DOHH2 (cell line): Measurements from ENCODE around the gene RPL9.

Source experiments
- H3F3A ChIP-seq: fragments of 200-600 bp; sonication (generic), shearing (Covaris generic); 2 replicates; pipeline ENCODE4 v1.6.0; 2016; ENCODE audit warnings: antibody characterized with exemption, mild to moderate bottlenecking; ENCODE audit not compliant: control insufficient read depth, insufficient read depth
- H3K27ac ChIP-seq: fragments of 200-600 bp; sonication (generic); 2 replicates; pipeline ENCODE4 v1.5.1; 2014; ENCODE audit warnings: low read depth, mild to moderate bottlenecking, low read length, moderate library complexity
- H3K27me3 ChIP-seq: fragments of 200-600 bp; sonication (generic); 2 replicates; pipeline ENCODE4 v1.6.1; 2014; ENCODE audit warnings: mild to moderate bottlenecking, low read length, mixed read lengths; ENCODE audit not compliant: control insufficient read depth
- H3K36me3 ChIP-seq: fragments of 200-600 bp; sonication (generic); 2 replicates; pipeline ENCODE4 v1.6.1; 2014; ENCODE audit warnings: mild to moderate bottlenecking, low read length, moderate library complexity, mixed read lengths; ENCODE audit not compliant: control insufficient read depth
- H3K4me1 ChIP-seq: fragments of 200-600 bp; sonication (generic); 2 replicates; pipeline ENCODE4 v1.6.1; 2014; ENCODE audit warnings: mild to moderate bottlenecking, low read length, mixed read lengths; ENCODE audit not compliant: control insufficient read depth
- H3K4me2 ChIP-seq: fragments of 200-600 bp; sonication (generic); 2 replicates; pipeline ENCODE4 v1.6.0; 2014; ENCODE audit warnings: mild to moderate bottlenecking, low read length, moderate library complexity
- H3K4me3 ChIP-seq: fragments of 200-600 bp; sonication (generic); 2 replicates; pipeline ENCODE4 v1.5.1; 2014; ENCODE audit warnings: mild to moderate bottlenecking, low read length, mixed read lengths
- H3K79me2 ChIP-seq: fragments of 200-600 bp; sonication (generic); 2 replicates; pipeline ENCODE4 v1.6.1; 2014; ENCODE audit warnings: mild to moderate bottlenecking, low read length, mixed read lengths; ENCODE audit not compliant: control insufficient read depth
- H3K9me2 ChIP-seq: fragments of 200-600 bp; sonication (generic); replicated peaks from 2 replicates; pipeline ENCODE4 v1.6.1; 2014; ENCODE audit warnings: mild to moderate bottlenecking, low read length, mixed read lengths; ENCODE audit not compliant: control insufficient read depth
- H3K9me3 ChIP-seq: fragments of 200-600 bp; sonication (generic); 2 replicates; pipeline ENCODE4 v1.6.1; 2014; ENCODE audit warnings: antibody characterized with exemption, low read length, mixed read lengths; ENCODE audit not compliant: control insufficient read depth, insufficient read depth
- H4K20me1 ChIP-seq: fragments of 200-600 bp; sonication (generic); 2 replicates; pipeline ENCODE4 v1.6.0; 2014; ENCODE audit warnings: low read depth, mild to moderate bottlenecking, antibody characterized with exemption, low read length, moderate library complexity; ENCODE audit not compliant: control insufficient read depth, insufficient read depth
- CTCF ChIP-seq: fragments of 200-600 bp; sonication (generic); IDR thresholded peaks from one replicate; pipeline ENCODE4 v1.5.1; 2014; ENCODE audit warnings: antibody characterized with exemption, mild to moderate bottlenecking, low read depth, low read length; ENCODE audit not compliant: poor library complexity, severe bottlenecking
- EZH2phosphoT487 ChIP-seq: fragments of 200-600 bp; sonication (generic); IDR thresholded peaks from 2 replicates; pipeline ENCODE4 v1.6.1; 2017; ENCODE audit warnings: borderline replicate concordance, mild to moderate bottlenecking, antibody characterized with exemption, low read length, moderate library complexity, mixed read lengths

RPL9 gene

GRCh38 chr4:39470402-39470801, 11.7 kb upstream of the RPL9 start:
- no peak overlapping the region for H3K4me3 ChIP-seq
- H3K27ac ChIP-seq = no peak overlapping the region
- H3K4me1 ChIP-seq = peaks cover 11% of the 10 kb centered on the region
- H3K9me2 ChIP-seq = no peaks in the 10 kb centered on the region
- H3F3A ChIP-seq = peaks cover 14% of the 10 kb centered on the region
- no peaks in the 10 kb centered on the region for H4K20me1 ChIP-seq
- H3K9me3 ChIP-seq = no peaks in the 10 kb centered on the region
- no peaks in the 10 kb centered on the region for H3K27me3 ChIP-seq
- H3K79me2 ChIP-seq = no peaks in the 10 kb centered on the region
- peaks cover 61% of the 10 kb centered on the region for H3K36me3 ChIP-seq
- H3K4me2 ChIP-seq = no peak overlapping the region
- TF ChIP-seq CTCF (no peak), EZH2phosphoT487 (no peak)

GRCh38 chr4:39469429-39470077, 10.8 kb upstream of the RPL9 start:
- H3K36me3 ChIP-seq = peaks cover 69% of the 10 kb centered on the region
- peak overlapping the region; percentile 39 for H3K27ac ChIP-seq

GRCh38 chr4:39467464-39467863, 8.7 kb upstream of the RPL9 start:
- H4K20me1 ChIP-seq = no peaks in the 10 kb centered on the region
- peaks cover 22% of the 10 kb centered on the region for H3F3A ChIP-seq
- H3K36me3 ChIP-seq = peaks cover 78% of the 10 kb centered on the region
- peaks cover 13% of the 10 kb centered on the region for H3K4me1 ChIP-seq
- no peak overlapping the region for H3K4me3 ChIP-seq
- no peak overlapping the region for H3K27ac ChIP-seq
- peaks cover 8% of the 10 kb centered on the region for H3K79me2 ChIP-seq
- TF ChIP-seq EZH2phosphoT487 (no peak), CTCF (no peak)
- no peaks in the 10 kb centered on the region for H3K9me2 ChIP-seq
- no peak overlapping the region for H3K4me2 ChIP-seq
- no peaks in the 10 kb centered on the region for H3K9me3 ChIP-seq
- no peaks in the 10 kb centered on the region for H3K27me3 ChIP-seq

More at GRCh38 chr4:39469429-39470077, 10.8 kb upstream of the RPL9 start:
- TF ChIP-seq EZH2phosphoT487 (no peak), CTCF (peak; percentile 90)
- Histone ChIP-seq H3K79me2 (no peaks in the 10 kb centered on the region), H3K9me3 (no peaks in the 10 kb centered on the region), H3K4me3 (peak overlapping the region; percentile 21; the same call in 1 of the 2 replicates), H3K27me3 (no peaks in the 10 kb centered on the region), H3F3A (peaks cover 17% of the 10 kb centered on the region), H3K4me2 (peak overlapping the region; percentile 49), H3K9me2 (no peaks in the 10 kb centered on the region), H3K4me1 (peaks cover 11% of the 10 kb centered on the region), H4K20me1 (no peaks in the 10 kb centered on the region)
